ENCODE data around the gene DYNC2I2.
"Not testable (repeated sequence)": the region's sequence is repeated elsewhere in the genome, so short reads cannot be mapped to it uniquely, and the experiment has no call there.

DNA sequence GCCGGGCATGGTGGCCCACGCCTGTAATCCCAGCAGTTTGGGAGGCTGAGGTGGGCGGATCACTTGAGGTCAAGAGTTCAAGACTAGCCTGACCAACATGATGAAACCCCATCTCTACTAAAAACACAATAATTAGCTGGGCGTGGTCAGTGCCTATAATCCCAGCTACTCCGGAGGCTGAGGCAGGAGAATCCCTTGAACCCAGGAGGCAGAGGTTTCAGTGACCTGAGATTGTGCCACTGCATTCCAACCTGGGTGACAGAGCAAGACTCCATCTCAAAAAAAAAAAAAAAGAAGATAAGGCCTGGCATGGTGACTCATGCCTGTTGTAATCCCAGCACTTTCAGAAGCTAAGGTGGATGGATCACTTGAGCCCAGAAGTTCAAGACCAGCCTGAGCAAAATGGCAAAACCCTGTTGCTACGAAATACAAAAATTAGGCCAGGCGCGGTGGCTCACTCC lies 9.9 kb upstream of the DYNC2I2 start:
- TF ChIP-seq POLR2AphosphoS5 (IDR thresholded peaks at IDR 0.05; ENCODE audit: low read depth, low read length); ELF1 (IDR thresholded peaks at IDR 0.05); CTCF (IDR thresholded peaks at IDR 0.05); CHD2 (IDR thresholded peaks at IDR 0.05; ENCODE audit: low read length, partially characterized antibody); FOXM1 (IDR thresholded peaks at IDR 0.05; ENCODE audit: low read depth); EP300 (IDR thresholded peaks at IDR 0.05; ENCODE audit: borderline replicate concordance in 1 of 2, low read depth in 1 of 2, low read length in 1 of 2); TEAD4 (IDR thresholded peaks at IDR 0.05; ENCODE audit: borderline replicate concordance, insufficient read depth): not testable (repeated sequence)
- TF ChIP-seq, protein P1, sequence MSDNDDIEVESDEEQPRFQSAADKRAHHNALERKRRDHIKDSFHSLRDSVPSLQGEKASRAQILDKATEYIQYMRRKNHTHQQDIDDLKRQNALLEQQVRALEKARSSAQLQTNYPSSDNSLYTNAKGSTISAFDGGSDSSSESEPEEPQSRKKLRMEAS (IDR thresholded peaks at IDR 0.05; ENCODE audit: low read depth): not testable (repeated sequence)
- TF ChIP-seq, protein P2, sequence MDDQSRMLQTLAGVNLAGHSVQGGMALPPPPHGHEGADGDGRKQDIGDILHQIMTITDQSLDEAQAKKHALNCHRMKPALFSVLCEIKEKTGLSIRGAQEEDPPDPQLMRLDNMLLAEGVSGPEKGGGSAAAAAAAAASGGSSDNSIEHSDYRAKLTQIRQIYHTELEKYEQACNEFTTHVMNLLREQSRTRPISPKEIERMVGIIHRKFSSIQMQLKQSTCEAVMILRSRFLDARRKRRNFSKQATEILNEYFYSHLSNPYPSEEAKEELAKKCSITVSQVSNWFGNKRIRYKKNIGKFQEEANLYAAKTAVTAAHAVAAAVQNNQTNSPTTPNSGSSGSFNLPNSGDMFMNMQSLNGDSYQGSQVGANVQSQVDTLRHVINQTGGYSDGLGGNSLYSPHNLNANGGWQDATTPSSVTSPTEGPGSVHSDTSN (IDR thresholded peaks at IDR 0.05): not testable (repeated sequence)

Data from SK-N-SH (cell line).